ENCODE data around the gene ESRRG.

DNA sequence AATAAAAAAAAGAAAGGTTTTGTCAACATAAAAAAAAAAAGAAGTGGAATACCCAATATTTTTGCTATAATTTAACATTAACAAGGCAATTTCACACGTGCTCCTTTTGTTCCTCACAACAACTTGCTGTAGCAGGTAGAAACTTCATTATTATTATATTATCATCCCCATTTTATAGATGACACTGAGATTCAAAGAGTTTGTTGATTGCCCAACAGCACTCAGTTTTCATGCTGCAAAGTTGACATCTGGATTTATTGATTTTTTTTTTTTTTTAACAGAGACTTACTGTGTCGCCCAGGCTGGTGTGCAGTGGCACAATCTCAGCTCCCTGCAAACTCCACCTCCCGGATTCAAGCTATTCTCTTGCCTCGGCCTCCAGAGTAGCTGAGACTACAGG, 8.9 kb upstream of the ESRRG start:
- no peak for TF ChIP-seq POLR2A (IDR thresholded peaks at IDR 0.05)
- TF ChIP-seq, protein P1, sequence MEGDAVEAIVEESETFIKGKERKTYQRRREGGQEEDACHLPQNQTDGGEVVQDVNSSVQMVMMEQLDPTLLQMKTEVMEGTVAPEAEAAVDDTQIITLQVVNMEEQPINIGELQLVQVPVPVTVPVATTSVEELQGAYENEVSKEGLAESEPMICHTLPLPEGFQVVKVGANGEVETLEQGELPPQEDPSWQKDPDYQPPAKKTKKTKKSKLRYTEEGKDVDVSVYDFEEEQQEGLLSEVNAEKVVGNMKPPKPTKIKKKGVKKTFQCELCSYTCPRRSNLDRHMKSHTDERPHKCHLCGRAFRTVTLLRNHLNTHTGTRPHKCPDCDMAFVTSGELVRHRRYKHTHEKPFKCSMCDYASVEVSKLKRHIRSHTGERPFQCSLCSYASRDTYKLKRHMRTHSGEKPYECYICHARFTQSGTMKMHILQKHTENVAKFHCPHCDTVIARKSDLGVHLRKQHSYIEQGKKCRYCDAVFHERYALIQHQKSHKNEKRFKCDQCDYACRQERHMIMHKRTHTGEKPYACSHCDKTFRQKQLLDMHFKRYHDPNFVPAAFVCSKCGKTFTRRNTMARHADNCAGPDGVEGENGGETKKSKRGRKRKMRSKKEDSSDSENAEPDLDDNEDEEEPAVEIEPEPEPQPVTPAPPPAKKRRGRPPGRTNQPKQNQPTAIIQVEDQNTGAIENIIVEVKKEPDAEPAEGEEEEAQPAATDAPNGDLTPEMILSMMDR (IDR thresholded peaks at IDR 0.05): no peak
- no peak for TF ChIP-seq EP300 (IDR thresholded peaks at IDR 0.05)
